ENCODE measurements around the gene LPAR5. TPM values are rescaled to one million over a fixed set of nuclear protein-coding genes. Genes with fewer than 3 reads are reported as not detected.
A peak's percentile ranks its signal among the peaks of the same experiment; 100 is the strongest.

LPAR5 gene
- total RNA-seq, 6 experiments from 2014 or later = 0.31 to 1.5 (median 0.78) TPM

DNA sequence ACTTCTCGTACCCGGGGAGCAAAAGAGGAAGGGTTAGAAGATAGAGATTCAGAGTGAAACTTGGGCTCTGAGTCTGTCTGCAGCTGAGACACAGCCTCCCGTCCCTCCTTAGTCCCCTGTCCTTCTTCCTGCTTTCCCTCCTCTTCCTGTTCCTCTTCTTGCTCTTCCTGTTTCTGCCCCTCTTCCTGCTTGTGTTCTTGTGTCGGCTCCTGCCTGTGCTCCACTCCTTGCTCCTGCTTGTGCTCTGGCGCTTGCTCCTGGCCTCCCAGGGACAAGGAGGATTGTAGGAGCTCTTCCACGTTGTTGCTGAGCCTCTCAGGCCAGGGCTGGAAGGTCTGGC is 8.5 kb upstream of the LPAR5 start:
- intact Hi-C loops (cut with DNase I) = no loop called here
- Histone ChIP-seq H3K4me3 (no peak overlapping the region), H3K36me3 (no peaks in the 10 kb centered on the region), H3K9me3 (no peaks in the 10 kb centered on the region), H3K27ac (peak overlapping the region in 1 of 3 donors; percentile 47), H3K4me1 (no peaks in the 10 kb centered on the region), H3K27me3 (no peaks in the 10 kb centered on the region)
- DNase-seq (no peak), ATAC-seq (peak; percentile 29 to 59 (median 42))
- TF ChIP-seq POLR2A (IDR thresholded peaks at IDR 0.05) = no peak
- TF ChIP-seq, protein P1, sequence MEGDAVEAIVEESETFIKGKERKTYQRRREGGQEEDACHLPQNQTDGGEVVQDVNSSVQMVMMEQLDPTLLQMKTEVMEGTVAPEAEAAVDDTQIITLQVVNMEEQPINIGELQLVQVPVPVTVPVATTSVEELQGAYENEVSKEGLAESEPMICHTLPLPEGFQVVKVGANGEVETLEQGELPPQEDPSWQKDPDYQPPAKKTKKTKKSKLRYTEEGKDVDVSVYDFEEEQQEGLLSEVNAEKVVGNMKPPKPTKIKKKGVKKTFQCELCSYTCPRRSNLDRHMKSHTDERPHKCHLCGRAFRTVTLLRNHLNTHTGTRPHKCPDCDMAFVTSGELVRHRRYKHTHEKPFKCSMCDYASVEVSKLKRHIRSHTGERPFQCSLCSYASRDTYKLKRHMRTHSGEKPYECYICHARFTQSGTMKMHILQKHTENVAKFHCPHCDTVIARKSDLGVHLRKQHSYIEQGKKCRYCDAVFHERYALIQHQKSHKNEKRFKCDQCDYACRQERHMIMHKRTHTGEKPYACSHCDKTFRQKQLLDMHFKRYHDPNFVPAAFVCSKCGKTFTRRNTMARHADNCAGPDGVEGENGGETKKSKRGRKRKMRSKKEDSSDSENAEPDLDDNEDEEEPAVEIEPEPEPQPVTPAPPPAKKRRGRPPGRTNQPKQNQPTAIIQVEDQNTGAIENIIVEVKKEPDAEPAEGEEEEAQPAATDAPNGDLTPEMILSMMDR (IDR thresholded peaks at IDR 0.05) = no peak
- 29% methylated on average over 6 of the region's 6 CpGs for WGBS (ENCODE audit: insufficient coverage, low coverage, low lambda C conversion rate, missing lambda C conversion rate)

DNA sequence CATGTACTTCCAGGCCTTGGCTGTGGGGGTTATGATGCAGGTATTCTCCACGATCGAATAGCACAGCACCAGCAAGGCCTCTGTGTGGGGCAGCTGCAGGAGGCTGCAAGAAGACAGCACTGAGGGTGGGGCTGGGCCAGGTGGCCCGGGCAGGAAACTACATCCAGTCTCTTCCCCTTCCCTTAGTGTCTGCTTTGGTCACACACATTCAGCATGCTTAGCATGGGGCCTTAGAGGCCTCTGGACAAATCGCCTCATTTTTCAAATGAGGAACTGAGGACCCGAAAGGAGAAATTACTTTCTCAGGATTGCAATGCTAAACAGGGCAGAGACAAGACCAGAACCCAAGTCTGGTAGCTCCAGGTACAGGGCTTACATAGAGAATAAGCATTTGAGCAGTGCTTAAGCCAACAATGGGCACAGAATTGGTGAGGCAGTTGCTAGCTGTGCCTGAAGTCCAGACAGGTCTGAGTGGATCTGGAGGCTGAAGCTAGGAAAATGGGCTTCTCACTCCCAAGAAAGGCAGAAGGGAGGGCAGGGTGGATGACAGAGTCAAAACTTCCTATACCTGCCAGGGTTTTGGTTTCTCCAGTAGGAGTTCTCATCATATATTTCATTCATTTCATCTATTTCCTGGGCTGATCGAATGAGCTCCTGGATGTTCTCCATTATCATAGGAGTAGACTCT is 8.0 kb upstream of the LPAR5 start:
- H3K4me1 ChIP-seq = no peaks in the 10 kb centered on the region
- H3K9me3 ChIP-seq = no peaks in the 10 kb centered on the region
- H3K27me3 ChIP-seq = no peaks in the 10 kb centered on the region
- intact Hi-C loops (cut with DNase I) = no loop called here
- WGBS (ENCODE audit: insufficient coverage, low coverage, low lambda C conversion rate, missing lambda C conversion rate) = 60% methylated on average over 2 of the region's 6 CpGs
- no peak for DNase-seq
- no peak overlapping the region for H3K4me3 ChIP-seq
- peak in 3 of 4 donors; percentile 26 to 42 (median 40) for ATAC-seq
- peak overlapping the region in 1 of 3 donors; percentile 47 for H3K27ac ChIP-seq
- TF ChIP-seq, protein P1 (IDR thresholded peaks at IDR 0.05) = no peak
- no peak for TF ChIP-seq POLR2A (IDR thresholded peaks at IDR 0.05)
- H3K36me3 ChIP-seq = no peaks in the 10 kb centered on the region

DNA sequence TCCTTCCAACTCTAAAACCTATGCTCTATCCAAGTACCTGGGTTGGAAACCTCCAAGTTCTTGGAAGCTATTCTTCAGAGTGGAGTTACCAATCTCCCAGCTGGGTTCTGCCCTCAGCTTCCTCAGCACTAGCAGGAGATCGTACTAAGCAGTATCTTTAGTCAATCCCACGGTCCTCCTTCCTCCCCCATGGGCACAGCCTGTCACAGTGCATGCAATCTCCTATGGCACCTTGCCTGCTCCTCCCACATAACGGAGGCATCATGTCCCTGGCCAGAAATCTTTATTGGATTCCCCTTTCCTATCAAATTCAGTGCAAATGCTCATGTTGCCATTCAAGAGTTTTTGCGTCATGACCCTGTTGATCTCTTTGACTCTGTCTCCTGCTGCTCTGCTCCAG is 5.4 kb upstream of the LPAR5 start:
- Histone ChIP-seq H3K27me3 (no peaks in the 10 kb centered on the region), H3K27ac (no peak overlapping the region), H3K4me1 (no peaks in the 10 kb centered on the region), H3K4me3 (no peak overlapping the region), H3K9me3 (no peaks in the 10 kb centered on the region), H3K36me3 (no peaks in the 10 kb centered on the region)
- intact Hi-C loops (cut with DNase I) = no loop called here
- DNase-seq = no peak
- no peak for ATAC-seq
- WGBS (ENCODE audit: insufficient coverage, low coverage, low lambda C conversion rate, missing lambda C conversion rate) = 60% methylated on average over 4 of the region's 4 CpGs
- no peak for TF ChIP-seq POLR2A (IDR thresholded peaks at IDR 0.05)
- TF ChIP-seq, protein P1 (IDR thresholded peaks at IDR 0.05) = no peak

DNA sequence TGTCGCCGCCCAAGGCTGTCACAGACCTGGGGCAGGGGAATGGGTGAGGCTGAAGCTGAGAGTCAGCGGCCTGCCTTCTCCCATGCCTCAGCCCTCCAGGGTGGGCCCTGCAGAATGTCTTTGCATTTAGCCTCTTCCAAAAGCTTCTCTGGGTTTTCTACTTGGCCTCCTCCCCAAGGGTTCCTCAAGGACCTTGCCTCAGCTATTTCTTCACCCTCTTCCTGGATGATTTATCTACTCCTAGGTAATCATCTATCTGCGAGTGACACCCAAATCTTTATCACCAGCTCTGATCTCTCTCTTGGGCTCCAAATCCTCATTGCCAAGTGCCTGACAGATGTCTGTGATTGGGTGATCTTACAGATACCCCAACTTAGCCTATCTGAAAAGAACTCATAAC is 4.7 kb upstream of the LPAR5 start:
- Histone ChIP-seq H3K27me3 (no peaks in the 10 kb centered on the region), H3K36me3 (no peaks in the 10 kb centered on the region), H3K27ac (no peak overlapping the region), H3K4me1 (no peaks in the 10 kb centered on the region), H3K4me3 (no peak overlapping the region), H3K9me3 (no peaks in the 10 kb centered on the region)
- TF ChIP-seq POLR2A (IDR thresholded peaks at IDR 0.05) = no peak
- TF ChIP-seq, protein P1 (IDR thresholded peaks at IDR 0.05) = no peak
- no peak for DNase-seq
- 44% methylated on average over 1 of the region's 4 CpGs for WGBS (ENCODE audit: insufficient coverage, low coverage, low lambda C conversion rate, missing lambda C conversion rate)
- no peak for ATAC-seq
- intact Hi-C loops (cut with DNase I) = no loop called here
